Tibial nerve (tissue), 4 donors: ENCODE measurements around the gene USP9X. TPM values are rescaled to one million over a fixed set of nuclear protein-coding genes. Genes with fewer than 3 reads are reported as not detected.

Experiments used
- DNase-seq, 2 donors: peaks; one replicate each; pipeline ENCODE4 v3.0.0-alpha.2; 2019; ENCODE audit warnings: low spot score in 2 of 2
- H3K27ac ChIP-seq, 4 donors: fragments of 200-600 bp; sonication (generic) in 3 of 4; one replicate each; pipeline ENCODE4 v1.5.1; 2017 to 2019; ENCODE audit warnings: mild to moderate bottlenecking in 1 of 4
- H3K27me3 ChIP-seq, 2 donors: fragments of 200-600 bp; sonication (generic) in 1 of 2; one replicate each; pipeline versions ENCODE4 v1.5.1 to v1.6.0; 2017 to 2019
- H3K36me3 ChIP-seq, 3 donors: fragments of 200-600 bp; sonication (generic); one replicate each; pipeline ENCODE4 v1.5.1; 2018 to 2019
- H3K4me1 ChIP-seq, 4 donors: fragments of 200-600 bp; sonication (generic) in 3 of 4; one replicate each; pipeline ENCODE4 v1.5.1; 2017 to 2019
- H3K4me3 ChIP-seq, 4 donors: fragments of 200-600 bp; sonication (generic) in 3 of 4; one replicate each; pipeline ENCODE4 v1.5.1; 2017 to 2019; ENCODE audit warnings: mild to moderate bottlenecking in 1 of 4, moderate library complexity in 1 of 4
- H3K9me3 ChIP-seq, 4 donors: fragments of 200-600 bp; sonication (generic) in 3 of 4; one replicate each; pipeline ENCODE4 v1.5.1; 2017 to 2019
- CTCF ChIP-seq, 5 experiments: fragments of 200-600 bp in 3 of 5; fragments of 450-650 bp in 2 of 5; sonication (generic) in 3 of 5; IDR thresholded peaks; one replicate each; pipeline ENCODE4 v1.5.1; 2016 to 2019; ENCODE audit warnings: antibody characterized with exemption in 5 of 5, mild to moderate bottlenecking in 3 of 5, moderate library complexity in 2 of 5
- EP300 ChIP-seq, 2 donors: sonication (generic); formaldehyde crosslinking; IDR thresholded peaks; one replicate each; pipeline ENCODE4 v1.6.1; 2017; ENCODE audit warnings: antibody characterized with exemption in 2 of 2, mild to moderate bottlenecking in 1 of 2
- POLR2A ChIP-seq, 2 donors: fragments of 450-650 bp; IDR thresholded peaks; one replicate each; pipeline ENCODE4 v1.6.1; 2017; ENCODE audit warnings: antibody characterized with exemption in 2 of 2, mild to moderate bottlenecking in 2 of 2, moderate library complexity in 2 of 2
- WGBS, 2 donors: methylation state at CpG; one replicate each; pipeline ENCODE4 v1.1.5; 2018; 5-methylcytosine and 5-hydroxymethylcytosine counted together
- total RNA-seq, 4 donors: library from RNA; depleted of rRNA; stranded (reverse); fragments of >200 nt; gene quantifications; one replicate each; pipeline ENCODE4 v1.1.0, GENCODE V29; 2016

USP9X gene
- total RNA-seq, 4 donors from 2014 or later: 83.1 to 101 (median 97.2) TPM

GRCh38 chrX:41257801-41258200 lies 172.6 kb downstream of the USP9X start:
- TF ChIP-seq POLR2A (IDR thresholded peaks at IDR 0.05) (no peak), EP300 (IDR thresholded peaks at IDR 0.05) (no peak), CTCF (IDR thresholded peaks at IDR 0.05) (no peak)
- Histone ChIP-seq H3K36me3 (no peaks in the 10 kb centered on the region), H3K4me3 (no peak overlapping the region), H3K4me1 (no peaks in the 10 kb centered on the region), H3K27ac (no peak overlapping the region), H3K27me3 (peaks cover 0 to 13% of the 10 kb centered on the region in 2 donors), H3K9me3 (no peaks in the 10 kb centered on the region)
- DNase-seq: no peak
- 73 to 74% methylated on average over 7 of the region's 7 CpGs for WGBS, 2 donors

- H3K27me3 ChIP-seq: peaks cover 0 to 9% of the 10 kb centered on the region in 2 donors
- no peaks in the 10 kb centered on the region for H3K9me3 ChIP-seq
- no peak for DNase-seq
- 85 to 93% methylated on average over 9 to 11 of the region's 11 CpGs for WGBS, 2 donors
- H3K4me1 ChIP-seq: no peaks in the 10 kb centered on the region
- no peak for TF ChIP-seq CTCF (IDR thresholded peaks at IDR 0.05)
- TF ChIP-seq EP300 (IDR thresholded peaks at IDR 0.05): no peak
- no peak for TF ChIP-seq POLR2A (IDR thresholded peaks at IDR 0.05)
- no peak overlapping the region for H3K4me3 ChIP-seq
- no peak overlapping the region for H3K27ac ChIP-seq
- H3K36me3 ChIP-seq: no peaks in the 10 kb centered on the region
Observed at GRCh38 chrX:41258226-41258625, 173.0 kb downstream of the USP9X start.

GRCh38 chrX:41258871-41259270 lies 173.6 kb downstream of the USP9X start:
- Histone ChIP-seq H3K4me1 (no peaks in the 10 kb centered on the region), H3K36me3 (no peaks in the 10 kb centered on the region), H3K9me3 (no peaks in the 10 kb centered on the region), H3K27ac (no peak overlapping the region), H3K4me3 (no peak overlapping the region), H3K27me3 (peaks cover 0 to 4% of the 10 kb centered on the region in 2 donors)
- no peak for DNase-seq
- TF ChIP-seq CTCF (IDR thresholded peaks at IDR 0.05) (no peak), POLR2A (IDR thresholded peaks at IDR 0.05) (no peak), EP300 (IDR thresholded peaks at IDR 0.05) (no peak)
- whole genome bisulfite sequencing, 2 donors: 93 to 94% methylated on average over 13 to 14 of the region's 14 CpGs

GRCh38 chrX:41259516-41259915 lies 174.3 kb downstream of the USP9X start:
- no peak for DNase-seq
- no peak overlapping the region for H3K4me3 ChIP-seq
- H3K27ac ChIP-seq: no peak overlapping the region
- WGBS, 2 donors: 71 to 75% methylated on average over 12 to 13 of the region's 13 CpGs
- peaks cover 0 to 4% of the 10 kb centered on the region in 2 donors for H3K27me3 ChIP-seq
- TF ChIP-seq CTCF (IDR thresholded peaks at IDR 0.05) (no peak), POLR2A (IDR thresholded peaks at IDR 0.05) (no peak), EP300 (IDR thresholded peaks at IDR 0.05) (no peak)
- H3K36me3 ChIP-seq: no peaks in the 10 kb centered on the region
- H3K9me3 ChIP-seq: no peaks in the 10 kb centered on the region
- no peaks in the 10 kb centered on the region for H3K4me1 ChIP-seq

GRCh38 chrX:41265615-41266014 lies 180.4 kb downstream of the USP9X start:
- H3K4me3 ChIP-seq: peak overlapping the region in 2 of 4 donors; percentile 25 to 33
- TF ChIP-seq CTCF (IDR thresholded peaks at IDR 0.05) (no peak), EP300 (IDR thresholded peaks at IDR 0.05) (peak in 1 of 2 donors; percentile 14), POLR2A (IDR thresholded peaks at IDR 0.05) (no peak)
- WGBS, 2 donors: 35 to 58% methylated on average over 7 to 8 of the region's 8 CpGs
- H3K4me1 ChIP-seq: no peaks in the 10 kb centered on the region
- H3K9me3 ChIP-seq: no peaks in the 10 kb centered on the region
- no peaks in the 10 kb centered on the region for H3K36me3 ChIP-seq
- H3K27ac ChIP-seq: no peak overlapping the region
- H3K27me3 ChIP-seq: peaks cover 0 to 4% of the 10 kb centered on the region in 2 donors
- peak in 1 of 2 donors; percentile 6 for DNase-seq
